Measurements from ENCODE around the gene CTSE. TPM values are rescaled to one million over a fixed set of nuclear protein-coding genes. Genes with fewer than 3 reads are reported as not detected.

The CTSE gene
- total and polyA plus RNA-seq, 2 of the 13 experiments (the other 11 are each of a cell fraction or from before 2014, with no cell fraction given) = 0.50 to 0.69 TPM

- FAIRE-seq (no peak), ATAC-seq (peak; percentile 47), DNase-seq (ENCODE audit: low spot score) (no peak)
- Histone ChIP-seq H3K79me2 (ENCODE audit: insufficient read depth, low read length) (no peaks in the 10 kb centered on the region), H4K20me1 (ENCODE audit: insufficient read depth, low read length) (no peaks in the 10 kb centered on the region), H3K27me3 (ENCODE audit: control insufficient read depth in 1 of 2, insufficient read depth in 2 of 2, low read length in 2 of 2) (peaks cover 1 to 7% of the 10 kb centered on the region in 2 experiments; a peak in 2 of 5 replicates), H3K4me1 (ENCODE audit: insufficient read depth, low read length) (peaks cover 13% of the 10 kb centered on the region), H3K4me2 (ENCODE audit: low read depth, low read length) (no peak overlapping the region), H3K9ac (ENCODE audit: insufficient read depth, low read depth, low read length) (no peak overlapping the region), H2AFZ (ENCODE audit: low read length) (no peak overlapping the region), H3K36me3 (replicated peaks in 1 of 2; ENCODE audit: control insufficient read depth in 1 of 2, insufficient read depth in 2 of 2, low read length in 2 of 2) (no peaks in the 10 kb centered on the region; a peak in 1 of 5 replicates), H3K27ac (ENCODE audit: extremely low read length, insufficient read depth, low read length) (no peak overlapping the region), H3K4me3 (replicated peaks in 1 of 3; ENCODE audit: insufficient read depth in 1 of 3, low read depth in 2 of 3, low read length in 3 of 3) (no peak overlapping the region), H3K9me3 (ENCODE audit: low read length) (no peaks in the 10 kb centered on the region)
- WGBS (ENCODE audit: low lambda C conversion rate) = 76% methylated on average over 7 of the region's 11 CpGs
- intact Hi-C loops (cut with micrococcal nuclease; ENCODE audit: unreplicated experiment) = no loop called here
- in situ Hi-C loops (cut with HindIII; ENCODE audit: extremely low pct_ligation_motif_present, low pct_unique_long_range_greater_than_20kb) = no loop called here
- BruUV-seq (replicated peaks) = no TSS peak
- ChIA-PET POLR2A (no interaction called here), CTCF (ENCODE audit: low intra/inter-chr PET ratio, low total read pairs) (no interaction called here)
- TF ChIP-seq ZNF180 (CRISPR knock-in tag; IDR thresholded peaks at IDR 0.05; ENCODE audit: borderline replicate concordance, low read depth) (no peak), PTBP1 (IDR thresholded peaks at IDR 0.05; ENCODE audit: low read depth, low read length, poor library complexity, severe bottlenecking) (no peak), FOXA1 (IDR thresholded peaks at IDR 0.05) (no peak), FOXA1 (CRISPR knock-in tag; IDR thresholded peaks at IDR 0.05) (no peak), NPAS2 (CRISPR knock-in tag; IDR thresholded peaks at IDR 0.05; ENCODE audit: borderline replicate concordance) (no peak), HNRNPL (IDR thresholded peaks at IDR 0.05; ENCODE audit: low read depth, low read length) (0 out of 2 replicates have a peak, but pooled peaks have one; percentile 18), ZNF646 (CRISPR knock-in tag; IDR thresholded peaks at IDR 0.05) (peak; percentile 84; the same call in 1 of the 2 replicates), ZNF224 (CRISPR knock-in tag; IDR thresholded peaks at IDR 0.05) (no peak), ZNF337 (CRISPR knock-in tag; IDR thresholded peaks at IDR 0.05; ENCODE audit: borderline replicate concordance, low read depth) (no peak)
- TF ChIP-seq, protein P1, sequence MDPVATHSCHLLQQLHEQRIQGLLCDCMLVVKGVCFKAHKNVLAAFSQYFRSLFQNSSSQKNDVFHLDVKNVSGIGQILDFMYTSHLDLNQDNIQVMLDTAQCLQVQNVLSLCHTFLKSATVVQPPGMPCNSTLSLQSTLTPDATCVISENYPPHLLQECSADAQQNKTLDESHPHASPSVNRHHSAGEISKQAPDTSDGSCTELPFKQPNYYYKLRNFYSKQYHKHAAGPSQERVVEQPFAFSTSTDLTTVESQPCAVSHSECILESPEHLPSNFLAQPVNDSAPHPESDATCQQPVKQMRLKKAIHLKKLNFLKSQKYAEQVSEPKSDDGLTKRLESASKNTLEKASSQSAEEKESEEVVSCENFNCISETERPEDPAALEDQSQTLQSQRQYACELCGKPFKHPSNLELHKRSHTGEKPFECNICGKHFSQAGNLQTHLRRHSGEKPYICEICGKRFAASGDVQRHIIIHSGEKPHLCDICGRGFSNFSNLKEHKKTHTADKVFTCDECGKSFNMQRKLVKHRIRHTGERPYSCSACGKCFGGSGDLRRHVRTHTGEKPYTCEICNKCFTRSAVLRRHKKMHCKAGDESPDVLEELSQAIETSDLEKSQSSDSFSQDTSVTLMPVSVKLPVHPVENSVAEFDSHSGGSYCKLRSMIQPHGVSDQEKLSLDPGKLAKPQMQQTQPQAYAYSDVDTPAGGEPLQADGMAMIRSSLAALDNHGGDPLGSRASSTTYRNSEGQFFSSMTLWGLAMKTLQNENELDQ (CRISPR knock-in tag; IDR thresholded peaks at IDR 0.05; ENCODE audit: borderline replicate concordance) = no peak
These were observed 51.1 kb downstream of the CTSE start for GRCh38 chr1:205972491-205973168.

Data from HepG2 (cell line).